ENCODE results near the gene SYT9. TPM values are rescaled to one million over a fixed set of nuclear protein-coding genes. Genes with fewer than 3 reads are reported as not detected.

Gene SYT9
- total RNA-seq, 1 donor, result under 0.01 TPM

GRCh38 chr11:7303146-7303545, 51.4 kb downstream of the SYT9 start:
- TF ChIP-seq CTCF (IDR thresholded peaks at IDR 0.05; ENCODE audit: insufficient read depth, low read depth, low read length), result no peak
- no peak overlapping the region for H3K4me3 ChIP-seq (ENCODE audit: low read depth, low read length)
- no peak for DNase-seq (ENCODE audit: low read depth)

GRCh38 chr11:7306900-7307299, 55.2 kb downstream of the SYT9 start:
- no peak for DNase-seq (ENCODE audit: low read depth)
- TF ChIP-seq CTCF (IDR thresholded peaks at IDR 0.05; ENCODE audit: insufficient read depth, low read depth, low read length), result no peak
- H3K4me3 ChIP-seq (ENCODE audit: low read depth, low read length), result no peak overlapping the region

- TF ChIP-seq CTCF (IDR thresholded peaks at IDR 0.05; ENCODE audit: insufficient read depth, low read depth, low read length), result no peak
- DNase-seq (ENCODE audit: low read depth), result no peak
- no peak overlapping the region for H3K4me3 ChIP-seq (ENCODE audit: low read depth, low read length)
Measured at GRCh38 chr11:7307836-7308235, 56.1 kb downstream of the SYT9 start.

- no peak for DNase-seq (ENCODE audit: low read depth)
- no peak overlapping the region for H3K4me3 ChIP-seq (ENCODE audit: low read depth, low read length)
- no peak for TF ChIP-seq CTCF (IDR thresholded peaks at IDR 0.05; ENCODE audit: insufficient read depth, low read depth, low read length)
Measured at GRCh38 chr11:7311903-7312302, 60.2 kb downstream of the SYT9 start.

- TF ChIP-seq CTCF (IDR thresholded peaks at IDR 0.05; ENCODE audit: insufficient read depth, low read depth, low read length), result no peak
- no peak for DNase-seq (ENCODE audit: low read depth)
- no peak overlapping the region for H3K4me3 ChIP-seq (ENCODE audit: low read depth, low read length)
Measured at GRCh38 chr11:7314811-7315604, 63.3 kb downstream of the SYT9 start.

- TF ChIP-seq CTCF (IDR thresholded peaks at IDR 0.05; ENCODE audit: insufficient read depth, low read depth, low read length), result no peak
- H3K4me3 ChIP-seq (ENCODE audit: low read depth, low read length), result no peak overlapping the region
- no peak for DNase-seq (ENCODE audit: low read depth)
Measured at GRCh38 chr11:7319501-7319900, 67.8 kb downstream of the SYT9 start.

- DNase-seq (ENCODE audit: low read depth), result no peak
- no peak overlapping the region for H3K4me3 ChIP-seq (ENCODE audit: low read depth, low read length)
- no peak for TF ChIP-seq CTCF (IDR thresholded peaks at IDR 0.05; ENCODE audit: insufficient read depth, low read depth, low read length)
Measured at GRCh38 chr11:7320306-7320705, 68.6 kb downstream of the SYT9 start.

All from fibroblast of villous mesenchyme (primary cell).